GM23338 (cell line): ENCODE measurements around the gene TMPRSS3. TPM values are rescaled to one million over a fixed set of nuclear protein-coding genes. Genes with fewer than 3 reads are reported as not detected.

Experiments
- ATAC-seq: fragments of 200-7000 bp; cut with Tn5 transposase; 3 replicates; pipeline ENCODE4 v1.9.1; 2020
- DNase-seq: peaks from one replicate; pipeline ENCODE4 v3.0.0-alpha.2; 2015; ENCODE audit warnings: low spot score
- H2AFZ ChIP-seq: fragments of 200-600 bp; sonication (generic); 2 replicates; pipeline ENCODE4 v1.8.0; 2016; ENCODE audit warnings: antibody characterized with exemption, mild to moderate bottlenecking, moderate library complexity
- H3F3A ChIP-seq: fragments of 200-600 bp; sonication (generic); replicated peaks from 2 replicates; pipeline ENCODE4 v1.8.0; 2017; ENCODE audit warnings: antibody characterized with exemption, mixed run types, low read depth
- H3K27ac ChIP-seq: fragments of 200-600 bp; sonication (generic); 2 replicates; pipeline ENCODE4 v1.6.1; 2016; ENCODE audit warnings: low read depth
- H3K27me3 ChIP-seq: fragments of 200-600 bp; sonication (generic); 2 replicates; pipeline ENCODE4 v1.8.0; 2016; ENCODE audit warnings: mild to moderate bottlenecking, mixed run types, moderate library complexity; ENCODE audit not compliant: insufficient read depth
- H3K36me3 ChIP-seq: fragments of 200-600 bp; sonication (generic); 2 replicates; pipeline ENCODE4 v1.8.0; 2016; ENCODE audit warnings: mild to moderate bottlenecking; ENCODE audit not compliant: insufficient read depth
- H3K4me1 ChIP-seq: fragments of 200-600 bp; sonication (generic); 2 replicates; pipeline ENCODE4 v1.8.0; 2016; ENCODE audit warnings: mild to moderate bottlenecking, moderate library complexity; ENCODE audit not compliant: insufficient read depth
- H3K4me2 ChIP-seq: fragments of 200-600 bp; sonication (generic); 2 replicates; pipeline ENCODE4 v1.7.1; 2017; ENCODE audit warnings: mixed run types
- H3K4me3 ChIP-seq: fragments of 200-600 bp; sonication (generic); 2 replicates; pipeline ENCODE4 v1.6.1; 2016; ENCODE audit warnings: mixed run types
- H3K79me2 ChIP-seq: fragments of 200-600 bp; sonication (generic); replicated peaks from 2 replicates; pipeline ENCODE4 v1.8.0; 2017; ENCODE audit warnings: mild to moderate bottlenecking; ENCODE audit not compliant: insufficient read depth
- H3K9me2 ChIP-seq: fragments of 200-600 bp; sonication (generic); 2 replicates; pipeline ENCODE4 v1.8.0; 2017; ENCODE audit not compliant: insufficient read depth
- H4K20me1 ChIP-seq: fragments of 200-600 bp; sonication (generic); replicated peaks from 2 replicates; pipeline ENCODE4 v1.8.0; 2017; ENCODE audit warnings: mild to moderate bottlenecking; ENCODE audit not compliant: insufficient read depth
- H3K27ac Mint-ChIP-seq: 2 replicates; pipeline ENCODE4 v1.8.0; 2020; ENCODE audit warnings: inconsistent platforms, mild to moderate bottlenecking, moderate library complexity, mixed read lengths
- H3K27me3 Mint-ChIP-seq: 3 replicates; pipeline ENCODE4 v1.8.0; 2022; ENCODE audit warnings: low read depth, mild to moderate bottlenecking, moderate library complexity, mixed read lengths, inconsistent platforms; ENCODE audit not compliant: insufficient read depth, poor library complexity
- H3K36me3 Mint-ChIP-seq: 3 replicates; pipeline ENCODE4 v1.8.0; 2021; ENCODE audit warnings: low read depth, mild to moderate bottlenecking, inconsistent platforms, moderate library complexity, mixed read lengths
- H3K4me1 Mint-ChIP-seq: 3 replicates; pipeline ENCODE4 v1.8.0; 2020; ENCODE audit warnings: mild to moderate bottlenecking, inconsistent platforms, mixed read lengths
- H3K4me3 Mint-ChIP-seq: 3 replicates; pipeline ENCODE4 v1.8.0; 2021; ENCODE audit warnings: moderate library complexity, mild to moderate bottlenecking, inconsistent platforms, mixed read lengths
- H3K9me3 Mint-ChIP-seq: 3 replicates; pipeline ENCODE4 v1.8.0; 2020; ENCODE audit warnings: moderate library complexity, mild to moderate bottlenecking, inconsistent platforms, mixed read lengths
- CREB1 ChIP-seq: fragments of 250-450 bp; sonication (Bioruptor Pico); IDR thresholded peaks from 2 replicates; pipeline ENCODE4 v1.5.0; 2020; ENCODE audit warnings: low read depth, mild to moderate bottlenecking, moderate library complexity
- EZH2 ChIP-seq: fragments of 200-600 bp; sonication (generic); IDR thresholded peaks from one replicate; pipeline ENCODE4 v1.8.0; 2017; ENCODE audit warnings: antibody characterized with exemption, mild to moderate bottlenecking, low read depth; ENCODE audit not compliant: unreplicated experiment
- EZH2phosphoT487 ChIP-seq: fragments of 200-600 bp; sonication (generic); IDR thresholded peaks from one replicate; pipeline ENCODE4 v1.8.1; 2018; ENCODE audit warnings: antibody characterized with exemption; ENCODE audit not compliant: unreplicated experiment
- JUNB ChIP-seq: IDR thresholded peaks from one replicate; pipeline ENCODE4 v1.6.1; 2016; ENCODE audit warnings: antibody characterized with exemption; ENCODE audit not compliant: unreplicated experiment
- NANOG ChIP-seq: IDR thresholded peaks from 2 replicates; pipeline ENCODE4 v1.6.1; 2016; ENCODE audit warnings: antibody characterized with exemption, borderline replicate concordance
- POLR2AphosphoS5 ChIP-seq: IDR thresholded peaks from 2 replicates; pipeline ENCODE4 v1.6.1; 2016; ENCODE audit warnings: antibody characterized with exemption, low read depth
- STAT1 ChIP-seq: IDR thresholded peaks from one replicate; pipeline ENCODE4 v1.6.1; 2016; ENCODE audit warnings: antibody characterized with exemption; ENCODE audit not compliant: unreplicated experiment
- ZNF114 ChIP-seq: fragments of 250-450 bp; sonication (Bioruptor Pico); IDR thresholded peaks from 2 replicates; pipeline ENCODE4 v1.5.0; 2020; ENCODE audit warnings: mild to moderate bottlenecking, moderate library complexity
- ZNF331 ChIP-seq: fragments of 250-450 bp; sonication (Bioruptor Pico); IDR thresholded peaks from 2 replicates; pipeline ENCODE4 v1.5.0; 2020; ENCODE audit warnings: low read depth, mild to moderate bottlenecking, moderate library complexity
- polyA plus RNA-seq: library from polyadenylated mRNA; unstranded; fragments of >200 nt; fragmentation: Nextera tagmentation; extraction: Ambion mirVana; gene quantifications from 2 replicates; pipeline ENCODE4 v1.2.1, GENCODE V29; 2016
- total RNA-seq: library from RNA; depleted of rRNA; stranded (reverse); fragments of >200 nt; shearing (Covaris generic); gene quantifications from 2 replicates; pipeline ENCODE4 v1.2.3, GENCODE V29; 2014
- TF ChIP-seq, protein P1 (sequence below): IDR thresholded peaks from one replicate; pipeline ENCODE4 v1.6.1; 2018; ENCODE audit warnings: antibody characterized with exemption; ENCODE audit not compliant: unreplicated experiment
- TF ChIP-seq, protein P2 (sequence below), 2 experiments: fragments of 200-600 bp in 1 of 2; sonication (generic) in 1 of 2; conservative IDR thresholded peaks; 2 replicates each; pipeline versions ENCODE4 v1.5.1 to v1.6.1; 2016 to 2017; ENCODE audit warnings: antibody characterized with exemption in 2 of 2, low read depth in 2 of 2, mild to moderate bottlenecking in 2 of 2, moderate library complexity in 1 of 2
- TF ChIP-seq, protein P3 (sequence below): fragments of 250-450 bp; sonication (Bioruptor Pico); IDR thresholded peaks from 2 replicates; pipeline ENCODE4 v1.5.0; 2020; ENCODE audit warnings: mild to moderate bottlenecking, moderate library complexity
- TF ChIP-seq, protein P4 (sequence below): IDR thresholded peaks from 2 replicates; pipeline ENCODE4 v1.6.1; 2016; ENCODE audit warnings: antibody characterized with exemption

TMPRSS3 gene
- total and polyA plus RNA-seq, 2 experiments from 2014 or later, result 0.17 TPM; not detected in 1

DNA sequence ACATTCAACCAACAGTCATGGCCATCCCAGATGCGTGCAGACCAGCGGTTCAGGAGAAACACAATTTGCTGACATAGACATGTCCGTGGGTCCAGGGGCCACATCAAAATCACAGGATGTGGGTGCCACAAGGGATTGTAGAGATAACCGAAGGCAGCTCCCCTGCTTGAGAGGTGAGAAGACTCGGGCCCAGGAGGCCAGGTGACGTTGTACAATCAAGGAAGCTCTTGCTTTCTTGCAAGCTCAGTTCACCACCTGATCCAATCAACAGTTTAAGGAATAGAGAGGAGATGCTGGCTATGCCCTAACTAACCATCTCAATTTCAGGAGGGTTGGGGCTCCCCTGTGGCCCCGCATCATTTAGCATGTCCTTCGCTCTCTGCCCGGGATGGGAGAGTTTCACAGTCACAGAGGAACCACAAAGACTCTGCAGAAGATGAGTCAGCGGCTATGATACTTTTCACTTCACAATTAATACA, 27.4 kb upstream of the TMPRSS3 start:
- DNase-seq, result no peak
- ATAC-seq, result no peak
- H3K27ac Mint-ChIP-seq, result no peak overlapping the region
- Histone ChIP-seq H3K4me3 (no peak overlapping the region), H3K79me2 (no peaks in the 10 kb centered on the region), H3K36me3 (no peaks in the 10 kb centered on the region), H2AFZ (no peak overlapping the region), H3K9me2 (no peaks in the 10 kb centered on the region), H3K27me3 (no peaks in the 10 kb centered on the region), H3F3A (no peaks in the 10 kb centered on the region), H3K4me2 (no peak overlapping the region), H3K27ac (no peak overlapping the region), H3K4me1 (no peaks in the 10 kb centered on the region), H4K20me1 (no peaks in the 10 kb centered on the region)
- H3K27me3 Mint-ChIP-seq, result no peaks in the 10 kb centered on the region
- no peaks in the 10 kb centered on the region for H3K4me1 Mint-ChIP-seq
- H3K9me3 Mint-ChIP-seq, result peaks cover 6% of the 10 kb centered on the region; the same call in 1 of the 3 replicates
- TF ChIP-seq NANOG (no peak), EZH2 (no peak), POLR2AphosphoS5 (no peak), STAT1 (no peak), ZNF114 (no peak), JUNB (no peak), EZH2phosphoT487 (no peak), CREB1 (CRISPR knock-in tag) (no peak), ZNF331 (CRISPR knock-in tag) (no peak)
- TF ChIP-seq, protein P1, sequence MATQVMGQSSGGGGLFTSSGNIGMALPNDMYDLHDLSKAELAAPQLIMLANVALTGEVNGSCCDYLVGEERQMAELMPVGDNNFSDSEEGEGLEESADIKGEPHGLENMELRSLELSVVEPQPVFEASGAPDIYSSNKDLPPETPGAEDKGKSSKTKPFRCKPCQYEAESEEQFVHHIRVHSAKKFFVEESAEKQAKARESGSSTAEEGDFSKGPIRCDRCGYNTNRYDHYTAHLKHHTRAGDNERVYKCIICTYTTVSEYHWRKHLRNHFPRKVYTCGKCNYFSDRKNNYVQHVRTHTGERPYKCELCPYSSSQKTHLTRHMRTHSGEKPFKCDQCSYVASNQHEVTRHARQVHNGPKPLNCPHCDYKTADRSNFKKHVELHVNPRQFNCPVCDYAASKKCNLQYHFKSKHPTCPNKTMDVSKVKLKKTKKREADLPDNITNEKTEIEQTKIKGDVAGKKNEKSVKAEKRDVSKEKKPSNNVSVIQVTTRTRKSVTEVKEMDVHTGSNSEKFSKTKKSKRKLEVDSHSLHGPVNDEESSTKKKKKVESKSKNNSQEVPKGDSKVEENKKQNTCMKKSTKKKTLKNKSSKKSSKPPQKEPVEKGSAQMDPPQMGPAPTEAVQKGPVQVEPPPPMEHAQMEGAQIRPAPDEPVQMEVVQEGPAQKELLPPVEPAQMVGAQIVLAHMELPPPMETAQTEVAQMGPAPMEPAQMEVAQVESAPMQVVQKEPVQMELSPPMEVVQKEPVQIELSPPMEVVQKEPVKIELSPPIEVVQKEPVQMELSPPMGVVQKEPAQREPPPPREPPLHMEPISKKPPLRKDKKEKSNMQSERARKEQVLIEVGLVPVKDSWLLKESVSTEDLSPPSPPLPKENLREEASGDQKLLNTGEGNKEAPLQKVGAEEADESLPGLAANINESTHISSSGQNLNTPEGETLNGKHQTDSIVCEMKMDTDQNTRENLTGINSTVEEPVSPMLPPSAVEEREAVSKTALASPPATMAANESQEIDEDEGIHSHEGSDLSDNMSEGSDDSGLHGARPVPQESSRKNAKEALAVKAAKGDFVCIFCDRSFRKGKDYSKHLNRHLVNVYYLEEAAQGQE, result no peak
- TF ChIP-seq, protein P2, sequence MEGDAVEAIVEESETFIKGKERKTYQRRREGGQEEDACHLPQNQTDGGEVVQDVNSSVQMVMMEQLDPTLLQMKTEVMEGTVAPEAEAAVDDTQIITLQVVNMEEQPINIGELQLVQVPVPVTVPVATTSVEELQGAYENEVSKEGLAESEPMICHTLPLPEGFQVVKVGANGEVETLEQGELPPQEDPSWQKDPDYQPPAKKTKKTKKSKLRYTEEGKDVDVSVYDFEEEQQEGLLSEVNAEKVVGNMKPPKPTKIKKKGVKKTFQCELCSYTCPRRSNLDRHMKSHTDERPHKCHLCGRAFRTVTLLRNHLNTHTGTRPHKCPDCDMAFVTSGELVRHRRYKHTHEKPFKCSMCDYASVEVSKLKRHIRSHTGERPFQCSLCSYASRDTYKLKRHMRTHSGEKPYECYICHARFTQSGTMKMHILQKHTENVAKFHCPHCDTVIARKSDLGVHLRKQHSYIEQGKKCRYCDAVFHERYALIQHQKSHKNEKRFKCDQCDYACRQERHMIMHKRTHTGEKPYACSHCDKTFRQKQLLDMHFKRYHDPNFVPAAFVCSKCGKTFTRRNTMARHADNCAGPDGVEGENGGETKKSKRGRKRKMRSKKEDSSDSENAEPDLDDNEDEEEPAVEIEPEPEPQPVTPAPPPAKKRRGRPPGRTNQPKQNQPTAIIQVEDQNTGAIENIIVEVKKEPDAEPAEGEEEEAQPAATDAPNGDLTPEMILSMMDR (conservative IDR thresholded peaks at IDR 0.05; ENCODE audit: low read depth in 2 of 2), result no peak
- TF ChIP-seq, protein P3, sequence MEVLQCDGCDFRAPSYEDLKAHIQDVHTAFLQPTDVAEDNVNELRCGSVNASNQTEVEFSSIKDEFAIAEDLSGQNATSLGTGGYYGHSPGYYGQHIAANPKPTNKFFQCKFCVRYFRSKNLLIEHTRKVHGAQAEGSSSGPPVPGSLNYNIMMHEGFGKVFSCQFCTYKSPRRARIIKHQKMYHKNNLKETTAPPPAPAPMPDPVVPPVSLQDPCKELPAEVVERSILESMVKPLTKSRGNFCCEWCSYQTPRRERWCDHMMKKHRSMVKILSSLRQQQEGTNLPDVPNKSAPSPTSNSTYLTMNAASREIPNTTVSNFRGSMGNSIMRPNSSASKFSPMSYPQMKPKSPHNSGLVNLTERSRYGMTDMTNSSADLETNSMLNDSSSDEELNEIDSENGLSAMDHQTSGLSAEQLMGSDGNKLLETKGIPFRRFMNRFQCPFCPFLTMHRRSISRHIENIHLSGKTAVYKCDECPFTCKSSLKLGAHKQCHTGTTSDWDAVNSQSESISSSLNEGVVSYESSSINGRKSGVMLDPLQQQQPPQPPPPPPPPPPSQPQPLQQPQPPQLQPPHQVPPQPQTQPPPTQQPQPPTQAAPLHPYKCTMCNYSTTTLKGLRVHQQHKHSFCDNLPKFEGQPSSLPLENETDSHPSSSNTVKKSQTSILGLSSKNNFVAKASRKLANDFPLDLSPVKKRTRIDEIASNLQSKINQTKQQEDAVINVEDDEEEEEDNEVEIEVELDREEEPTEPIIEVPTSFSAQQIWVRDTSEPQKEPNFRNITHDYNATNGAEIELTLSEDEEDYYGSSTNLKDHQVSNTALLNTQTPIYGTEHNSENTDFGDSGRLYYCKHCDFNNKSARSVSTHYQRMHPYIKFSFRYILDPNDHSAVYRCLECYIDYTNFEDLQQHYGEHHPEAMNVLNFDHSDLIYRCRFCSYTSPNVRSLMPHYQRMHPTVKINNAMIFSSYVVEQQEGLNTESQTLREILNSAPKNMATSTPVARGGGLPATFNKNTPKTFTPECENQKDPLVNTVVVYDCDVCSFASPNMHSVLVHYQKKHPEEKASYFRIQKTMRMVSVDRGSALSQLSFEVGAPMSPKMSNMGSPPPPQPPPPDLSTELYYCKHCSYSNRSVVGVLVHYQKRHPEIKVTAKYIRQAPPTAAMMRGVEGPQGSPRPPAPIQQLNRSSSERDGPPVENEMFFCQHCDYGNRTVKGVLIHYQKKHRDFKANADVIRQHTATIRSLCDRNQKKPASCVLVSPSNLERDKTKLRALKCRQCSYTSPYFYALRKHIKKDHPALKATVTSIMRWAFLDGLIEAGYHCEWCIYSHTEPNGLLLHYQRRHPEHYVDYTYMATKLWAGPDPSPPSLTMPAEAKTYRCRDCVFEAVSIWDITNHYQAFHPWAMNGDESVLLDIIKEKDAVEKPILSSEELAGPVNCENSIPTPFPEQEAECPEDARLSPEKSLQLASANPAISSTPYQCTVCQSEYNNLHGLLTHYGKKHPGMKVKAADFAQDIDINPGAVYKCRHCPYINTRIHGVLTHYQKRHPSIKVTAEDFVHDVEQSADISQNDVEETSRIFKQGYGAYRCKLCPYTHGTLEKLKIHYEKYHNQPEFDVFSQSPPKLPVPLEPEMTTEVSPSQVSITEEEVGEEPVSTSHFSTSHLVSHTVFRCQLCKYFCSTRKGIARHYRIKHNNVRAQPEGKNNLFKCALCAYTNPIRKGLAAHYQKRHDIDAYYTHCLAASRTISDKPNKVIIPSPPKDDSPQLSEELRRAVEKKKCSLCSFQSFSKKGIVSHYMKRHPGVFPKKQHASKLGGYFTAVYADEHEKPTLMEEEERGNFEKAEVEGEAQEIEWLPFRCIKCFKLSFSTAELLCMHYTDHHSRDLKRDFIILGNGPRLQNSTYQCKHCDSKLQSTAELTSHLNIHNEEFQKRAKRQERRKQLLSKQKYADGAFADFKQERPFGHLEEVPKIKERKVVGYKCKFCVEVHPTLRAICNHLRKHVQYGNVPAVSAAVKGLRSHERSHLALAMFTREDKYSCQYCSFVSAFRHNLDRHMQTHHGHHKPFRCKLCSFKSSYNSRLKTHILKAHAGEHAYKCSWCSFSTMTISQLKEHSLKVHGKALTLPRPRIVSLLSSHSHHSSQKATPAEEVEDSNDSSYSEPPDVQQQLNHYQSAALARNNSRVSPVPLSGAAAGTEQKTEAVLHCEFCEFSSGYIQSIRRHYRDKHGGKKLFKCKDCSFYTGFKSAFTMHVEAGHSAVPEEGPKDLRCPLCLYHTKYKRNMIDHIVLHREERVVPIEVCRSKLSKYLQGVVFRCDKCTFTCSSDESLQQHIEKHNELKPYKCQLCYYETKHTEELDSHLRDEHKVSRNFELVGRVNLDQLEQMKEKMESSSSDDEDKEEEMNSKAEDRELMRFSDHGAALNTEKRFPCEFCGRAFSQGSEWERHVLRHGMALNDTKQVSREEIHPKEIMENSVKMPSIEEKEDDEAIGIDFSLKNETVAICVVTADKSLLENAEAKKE, result no peak
- TF ChIP-seq, protein P4, sequence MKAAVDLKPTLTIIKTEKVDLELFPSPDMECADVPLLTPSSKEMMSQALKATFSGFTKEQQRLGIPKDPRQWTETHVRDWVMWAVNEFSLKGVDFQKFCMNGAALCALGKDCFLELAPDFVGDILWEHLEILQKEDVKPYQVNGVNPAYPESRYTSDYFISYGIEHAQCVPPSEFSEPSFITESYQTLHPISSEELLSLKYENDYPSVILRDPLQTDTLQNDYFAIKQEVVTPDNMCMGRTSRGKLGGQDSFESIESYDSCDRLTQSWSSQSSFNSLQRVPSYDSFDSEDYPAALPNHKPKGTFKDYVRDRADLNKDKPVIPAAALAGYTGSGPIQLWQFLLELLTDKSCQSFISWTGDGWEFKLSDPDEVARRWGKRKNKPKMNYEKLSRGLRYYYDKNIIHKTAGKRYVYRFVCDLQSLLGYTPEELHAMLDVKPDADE, result no peak
- H3K36me3 Mint-ChIP-seq, result no peaks in the 10 kb centered on the region
- H3K4me3 Mint-ChIP-seq, result no peak overlapping the region
